NCI-H146 (cell line): ENCODE results near the gene CERS6.
"Not testable (repeated sequence)": the region's sequence is repeated elsewhere in the genome, so short reads cannot be mapped to it uniquely, and the experiment has no call there.

Experiments
- DNase-seq: peaks from one replicate; lab custom pipeline; 2025; lab: John Stamatoyannopoulos, UW

Gene CERS6

DNA sequence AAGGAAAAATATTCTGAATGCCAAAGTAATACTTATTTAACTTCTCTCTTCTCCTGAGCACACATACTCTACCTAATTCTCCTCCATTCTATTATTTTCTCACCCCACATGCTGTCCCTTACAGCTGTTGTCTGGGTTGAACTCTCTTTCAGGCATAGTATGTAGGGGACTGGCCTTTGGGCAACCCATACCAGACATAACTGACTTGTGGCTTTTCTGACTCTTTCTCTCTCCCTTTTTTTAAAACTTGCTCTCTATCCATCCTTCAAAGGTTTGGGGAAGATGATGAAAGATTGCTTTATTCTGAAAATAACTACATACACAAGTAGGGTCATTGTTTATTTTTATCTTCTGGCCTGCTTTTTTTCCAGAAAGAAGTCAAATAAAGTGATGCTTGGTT, 276.4 kb downstream of the CERS6 start:
- no peak for DNase-seq

DNA sequence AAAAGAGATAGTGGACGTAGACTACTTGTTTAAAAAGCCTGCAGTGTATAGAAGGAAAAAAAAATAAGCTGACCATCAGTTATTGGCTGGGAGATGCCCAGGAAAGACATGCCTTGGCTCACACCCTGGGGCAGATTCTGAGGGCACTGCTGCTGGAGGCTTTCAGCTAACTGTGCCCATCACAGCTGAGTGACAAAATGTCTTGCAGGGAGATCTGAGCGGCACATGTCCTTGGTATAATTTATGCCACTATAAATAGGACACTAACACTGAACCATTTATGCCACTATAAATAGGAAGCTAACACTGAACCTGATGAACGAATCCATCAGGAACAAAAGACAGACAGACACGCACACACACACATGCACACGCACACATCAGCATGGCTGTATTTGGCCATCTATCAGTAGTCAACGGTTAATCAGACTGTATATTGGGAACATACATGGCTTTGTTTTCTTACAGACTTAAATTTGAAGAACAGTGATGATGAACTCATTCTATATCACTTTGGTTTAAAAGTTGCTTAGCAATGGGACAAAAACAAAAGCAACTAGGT, 278.2 kb downstream of the CERS6 start:
- DNase-seq = no peak

DNA sequence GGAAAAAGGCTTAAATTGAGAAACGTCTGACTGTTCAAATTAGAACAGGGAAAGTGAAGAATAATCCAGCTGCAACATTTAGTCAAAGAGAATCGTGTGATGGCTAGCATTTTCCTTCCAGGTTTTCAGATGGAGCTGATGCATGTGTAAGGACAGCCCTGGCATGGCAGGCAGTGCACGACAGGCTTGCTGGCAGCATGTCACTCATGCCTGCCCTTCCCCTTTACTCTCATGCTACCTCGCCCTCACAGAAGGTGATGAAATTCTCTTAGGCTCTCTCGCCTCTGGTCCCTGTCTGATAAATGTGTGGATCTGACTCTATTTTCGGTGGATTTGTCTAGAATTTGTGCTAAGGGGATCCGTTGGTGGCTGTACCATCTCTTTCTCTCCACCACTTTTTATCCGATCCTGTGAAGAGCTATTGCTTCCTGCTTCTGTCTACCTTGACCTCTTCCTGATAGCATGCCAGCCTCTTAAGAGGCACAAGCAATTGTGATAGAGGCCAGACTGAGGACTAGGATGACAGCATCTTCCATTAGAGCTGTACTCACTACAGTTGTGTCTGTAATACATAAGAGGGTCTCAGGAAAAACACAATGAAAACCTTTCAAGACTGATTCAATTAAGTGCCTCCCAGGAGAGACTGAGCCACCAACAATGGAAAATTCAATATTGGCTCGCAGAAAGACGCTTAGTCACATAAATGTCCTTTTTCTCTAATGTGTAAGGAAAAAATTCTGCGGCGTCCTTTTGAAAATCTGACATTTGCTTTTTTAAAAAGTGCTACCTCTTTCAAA, 280.8 kb downstream of the CERS6 start:
- DNase-seq = no peak

DNA sequence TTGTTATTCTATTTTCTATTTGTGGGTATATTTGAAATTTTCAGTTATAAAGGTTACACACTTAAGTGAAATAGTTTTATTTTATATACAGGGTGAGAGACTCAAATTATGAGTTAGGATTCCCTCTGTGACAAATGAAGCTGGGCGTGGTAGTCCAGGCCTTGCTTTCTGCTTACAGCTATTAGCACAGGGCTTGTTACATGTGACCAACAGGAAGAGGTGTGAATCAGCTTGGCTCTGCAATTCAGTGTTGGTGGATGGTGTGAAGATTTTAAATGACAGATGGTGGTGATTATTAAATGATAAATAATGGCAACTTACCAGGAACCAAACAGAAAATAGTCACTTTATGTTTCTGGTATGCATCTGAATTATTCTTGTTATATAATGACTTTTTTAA, 282.0 kb downstream of the CERS6 start:
- peak; percentile 2 for DNase-seq

DNA sequence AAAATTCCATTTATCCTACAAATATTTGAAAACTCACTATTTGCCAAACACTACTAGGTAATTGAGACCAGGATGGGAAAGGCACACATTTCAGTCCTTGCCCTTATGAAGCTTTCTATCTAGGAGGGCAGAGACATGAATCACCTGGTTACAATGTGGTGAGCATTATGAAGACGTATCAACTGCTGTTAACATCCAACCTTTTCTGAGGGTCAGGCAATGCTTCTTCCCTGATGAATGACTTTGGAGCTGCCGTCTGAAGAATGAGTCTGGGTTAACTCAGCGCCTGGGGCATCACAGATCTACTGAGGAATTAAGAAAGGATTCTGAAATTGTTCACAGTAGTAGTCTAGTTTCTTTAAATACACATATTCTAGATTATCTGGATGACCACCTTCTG, 284.3 kb downstream of the CERS6 start:
- DNase-seq = no peak

DNA sequence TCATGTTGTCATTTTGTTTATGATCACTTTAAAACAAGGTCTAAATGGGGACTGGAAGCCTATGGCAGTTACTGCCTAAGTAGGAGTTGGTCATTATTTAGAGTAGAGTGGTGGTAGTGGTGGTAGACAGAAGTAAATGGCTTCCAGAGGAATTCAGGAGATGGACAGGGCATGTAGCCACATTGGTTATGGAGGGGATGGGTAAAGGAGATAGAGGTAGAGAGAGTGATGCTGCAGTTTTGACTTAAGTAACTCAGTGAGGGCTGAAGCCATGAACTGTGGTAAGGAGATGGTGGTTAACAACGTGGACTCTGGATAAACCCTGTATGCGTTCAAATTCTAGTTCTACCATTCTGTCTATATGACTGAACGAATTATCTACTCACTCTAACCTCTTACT, 284.7 kb downstream of the CERS6 start:
- no peak for DNase-seq

DNA sequence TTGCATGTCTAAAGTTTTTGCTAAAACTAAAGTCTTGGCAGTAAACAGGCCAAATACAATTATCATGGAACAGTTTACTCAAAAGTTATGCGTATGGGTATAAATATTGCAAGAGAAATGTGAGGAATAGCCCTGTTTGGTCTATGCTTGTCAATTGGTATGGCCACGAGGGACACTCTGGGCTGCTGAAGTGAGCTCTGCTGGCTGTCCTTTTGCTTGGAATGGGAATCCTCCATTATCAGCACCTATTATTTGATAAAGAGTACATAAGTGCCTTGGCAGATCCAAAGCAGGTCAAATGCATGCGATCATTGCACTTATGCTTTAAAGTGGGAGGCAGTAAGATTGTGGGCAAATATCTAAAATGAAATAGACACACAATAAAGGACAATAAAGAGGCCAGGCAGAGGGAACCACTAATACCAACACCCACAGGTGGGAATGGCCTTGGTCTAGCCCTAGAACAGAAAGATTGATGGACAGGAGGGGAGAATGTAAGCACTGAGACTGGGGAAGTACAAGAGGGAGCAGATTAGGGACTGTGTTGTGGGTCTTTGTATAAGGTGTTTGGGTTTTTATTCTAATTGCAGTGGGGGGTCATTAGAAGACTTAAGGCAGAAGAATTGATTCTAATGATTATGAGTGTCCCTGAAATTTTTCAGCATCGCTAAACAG, 286.3 kb downstream of the CERS6 start:
- DNase-seq = no peak

DNA sequence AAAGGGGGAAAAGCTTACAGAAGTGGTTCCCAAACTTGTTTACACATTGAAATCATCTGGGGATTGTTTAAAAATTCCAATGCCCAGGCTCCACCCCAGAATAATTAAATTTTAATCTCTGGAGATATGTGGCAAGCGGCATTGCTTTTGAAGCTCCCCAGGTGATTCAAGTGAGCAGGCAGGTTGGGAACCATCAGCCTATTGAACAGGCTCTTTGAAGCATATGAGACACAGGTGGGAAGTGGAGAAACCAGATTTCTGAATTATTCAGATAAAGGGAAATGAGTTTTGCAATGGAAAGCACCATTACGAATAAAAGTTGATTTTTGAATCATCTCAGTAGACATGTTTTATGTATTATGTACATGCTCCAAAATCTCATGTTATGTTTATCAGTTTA, 288.8 kb downstream of the CERS6 start:
- DNase-seq = no peak

DNA sequence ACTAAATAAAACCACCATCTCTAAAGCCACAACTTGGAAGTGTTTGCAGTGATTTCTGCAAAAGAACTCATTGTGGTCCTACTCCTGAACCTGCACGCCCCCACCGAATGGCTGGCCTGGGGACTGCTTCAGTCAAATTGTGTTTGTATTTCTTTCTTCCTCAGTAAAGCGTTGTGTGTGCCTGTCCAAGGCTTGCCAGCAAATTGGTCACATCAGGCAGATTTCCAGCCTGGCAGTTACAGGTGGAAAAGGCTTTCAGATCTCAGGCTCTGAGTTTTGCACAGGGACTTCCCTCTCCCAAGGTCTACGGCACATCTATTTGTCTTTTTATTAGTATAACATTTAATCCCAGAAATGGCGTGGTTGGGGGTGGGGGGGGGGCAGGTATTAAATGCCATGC, 292.4 kb downstream of the CERS6 start:
- no peak for DNase-seq

DNA sequence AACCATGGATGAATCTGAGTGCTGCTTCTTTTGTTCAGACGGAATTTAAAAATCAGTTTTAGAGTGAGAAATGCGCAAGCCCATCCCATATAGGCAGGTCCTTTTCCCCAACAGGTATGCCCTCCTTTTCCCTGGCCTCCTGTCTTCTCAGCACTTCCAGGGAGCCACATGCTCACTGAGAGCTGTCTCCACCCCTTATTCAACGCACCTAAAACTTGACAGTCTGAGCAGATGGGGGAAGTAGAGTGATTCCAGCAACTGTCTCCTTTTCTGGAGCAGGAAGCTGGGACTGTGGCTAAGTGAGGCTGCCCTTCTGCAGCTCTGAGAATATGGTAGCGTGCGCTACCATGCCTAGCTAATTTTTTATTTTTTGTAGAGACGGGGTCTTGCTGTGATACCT, 293.2 kb downstream of the CERS6 start:
- DNase-seq = no peak

DNA sequence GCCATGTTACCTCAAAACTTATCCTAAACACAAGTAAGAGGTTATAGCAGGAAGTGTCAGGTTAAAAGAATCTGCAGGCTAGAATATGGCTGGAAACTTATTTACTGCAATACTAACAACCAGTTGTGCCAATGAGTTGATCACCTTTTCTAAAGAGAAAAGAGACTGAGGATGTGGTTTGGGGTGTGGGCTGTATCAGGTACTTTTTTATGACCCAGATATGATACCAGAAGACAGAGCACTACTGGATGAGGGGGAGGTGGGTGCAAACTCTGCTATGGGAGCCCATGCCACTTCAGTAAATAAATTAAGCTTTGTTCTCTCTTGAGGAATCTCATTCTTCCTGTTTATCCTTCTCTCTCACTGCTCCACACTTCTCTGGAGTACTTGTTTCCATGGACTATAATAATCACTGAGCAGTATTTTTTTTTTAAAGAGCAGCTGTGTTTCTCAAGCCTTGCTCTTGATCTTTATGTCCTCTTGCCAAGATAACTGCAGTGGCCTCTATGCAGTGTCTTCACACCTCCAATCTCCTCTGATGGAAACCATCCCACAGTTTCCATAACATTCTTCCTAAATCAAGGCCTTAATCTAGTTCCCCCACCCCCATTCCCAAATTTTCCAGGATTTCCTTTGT, 295.1 kb downstream of the CERS6 start:
- DNase-seq = no peak

DNA sequence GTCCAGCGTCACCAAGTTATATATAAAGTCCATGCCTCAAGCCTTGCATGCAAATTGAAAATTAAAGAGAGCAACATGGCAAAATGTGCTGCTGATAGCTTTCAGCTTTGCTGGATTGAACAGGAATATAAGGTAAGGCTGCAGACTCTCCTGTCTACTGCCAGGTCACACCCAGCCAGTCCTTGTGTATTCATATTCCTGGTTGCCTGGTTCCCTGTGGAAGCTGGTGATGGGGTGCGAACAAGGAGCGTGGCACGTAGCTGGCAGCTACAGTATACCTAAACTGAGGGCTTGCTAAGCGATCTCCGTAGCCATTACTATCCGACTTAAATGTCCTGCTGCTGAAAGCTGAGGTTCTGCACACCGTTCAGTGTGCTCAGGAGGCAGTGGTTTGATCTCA, 296.3 kb downstream of the CERS6 start:
- no peak for DNase-seq

DNA sequence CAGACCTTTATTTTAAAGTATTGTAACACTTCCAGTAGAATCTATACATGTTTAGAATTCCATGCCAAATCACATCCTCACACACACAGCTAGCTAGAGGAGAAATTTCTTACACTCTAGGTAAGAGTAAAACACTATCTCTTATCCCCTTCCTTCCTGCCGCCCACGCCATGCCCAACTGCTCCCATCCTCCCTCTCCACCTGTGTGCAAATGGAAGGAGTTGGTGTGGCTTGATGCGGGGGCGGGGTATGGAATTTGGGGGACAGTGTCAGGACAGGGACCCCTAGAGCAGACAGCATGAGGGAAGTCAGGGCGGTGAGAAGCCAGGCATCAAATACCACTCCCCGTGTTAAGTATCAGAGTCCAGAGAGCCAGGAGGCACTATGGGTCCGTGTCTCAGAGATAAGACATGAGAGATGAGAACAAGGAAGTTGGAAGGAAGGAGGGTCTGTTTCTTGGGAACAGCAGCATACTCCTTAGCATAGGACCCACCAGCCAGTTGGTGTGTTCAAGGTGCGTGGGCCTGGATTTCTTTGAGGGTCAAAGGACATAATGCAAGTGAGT, 297.8 kb downstream of the CERS6 start:
- DNase-seq = no peak

DNA sequence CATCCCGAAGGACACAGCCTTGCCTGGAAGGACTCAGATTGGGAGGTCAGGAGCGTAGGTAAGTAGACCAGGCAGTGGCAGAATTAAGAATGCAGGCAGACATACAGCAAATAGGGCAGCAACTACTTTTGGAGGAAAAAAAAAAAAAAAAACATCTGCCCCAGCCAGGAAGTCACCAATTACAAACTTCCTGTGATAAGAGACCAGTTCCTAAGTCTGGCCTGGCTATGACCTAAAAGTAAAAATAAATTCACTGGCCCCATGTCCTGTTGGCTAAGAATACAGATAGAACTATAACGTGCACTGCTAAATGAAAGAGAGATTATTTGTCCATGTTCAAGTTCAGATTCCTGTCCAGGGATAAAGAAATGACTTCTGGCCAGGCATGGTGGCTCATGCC, 301.2 kb downstream of the CERS6 start:
- DNase-seq = no peak

DNA sequence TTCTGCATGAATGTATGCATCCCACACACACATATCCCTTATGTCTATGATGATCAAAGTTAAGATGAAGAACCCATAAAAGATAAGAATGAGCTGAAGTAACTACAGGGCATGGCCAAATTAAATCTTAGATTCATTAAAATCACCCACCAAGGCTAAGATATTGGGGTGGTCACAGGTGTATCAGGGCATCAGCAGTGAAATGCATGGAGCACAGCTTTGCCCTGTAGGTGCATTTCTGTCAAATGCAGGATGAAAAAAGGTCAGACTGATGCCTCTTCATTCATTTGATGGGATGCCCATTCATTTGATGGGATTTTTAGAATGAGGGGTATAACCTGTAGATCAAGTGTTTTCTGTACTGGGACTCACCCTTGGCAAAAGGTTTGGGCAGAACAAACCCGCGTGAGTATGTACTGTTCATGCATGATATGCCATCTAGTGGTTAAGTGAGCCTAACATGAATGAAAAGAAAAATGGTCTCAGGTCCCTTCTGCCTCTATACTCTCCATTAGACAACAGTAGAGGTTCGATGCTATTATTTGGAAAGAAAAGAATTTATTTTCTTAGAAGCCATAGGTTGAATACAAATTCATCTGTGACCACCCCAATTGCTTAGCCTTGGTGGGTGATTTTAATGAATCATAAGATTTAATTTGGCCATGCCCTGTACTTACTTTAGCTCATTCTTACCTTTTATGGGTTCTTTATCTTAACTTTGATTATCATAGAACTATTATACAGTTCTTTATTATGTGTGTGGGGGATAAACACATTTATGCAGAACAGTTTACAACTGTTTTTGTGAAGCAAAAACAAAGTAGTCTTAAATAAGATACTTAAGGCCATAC, 303.1 kb downstream of the CERS6 start:
- DNase-seq = peak; percentile 18

DNA sequence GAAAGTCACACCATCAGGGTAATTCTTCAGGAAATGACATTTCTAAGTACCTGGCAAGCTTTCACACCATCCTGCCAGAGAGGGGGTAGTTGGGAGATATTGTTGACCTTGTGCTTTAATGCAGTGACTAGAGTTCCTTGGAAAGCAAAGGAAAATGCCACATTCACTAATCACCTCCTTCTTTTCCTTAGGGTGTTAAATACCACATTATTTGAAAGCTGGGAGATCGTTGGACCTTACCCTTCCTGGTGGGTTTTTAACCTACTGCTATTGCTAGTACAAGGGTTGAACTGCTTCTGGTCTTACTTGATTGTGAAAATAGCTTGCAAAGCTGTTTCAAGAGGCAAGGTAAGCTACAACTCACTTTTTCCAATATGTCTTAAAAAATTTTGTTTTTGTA, 309.3 kb downstream of the CERS6 start:
- DNase-seq = no peak

DNA sequence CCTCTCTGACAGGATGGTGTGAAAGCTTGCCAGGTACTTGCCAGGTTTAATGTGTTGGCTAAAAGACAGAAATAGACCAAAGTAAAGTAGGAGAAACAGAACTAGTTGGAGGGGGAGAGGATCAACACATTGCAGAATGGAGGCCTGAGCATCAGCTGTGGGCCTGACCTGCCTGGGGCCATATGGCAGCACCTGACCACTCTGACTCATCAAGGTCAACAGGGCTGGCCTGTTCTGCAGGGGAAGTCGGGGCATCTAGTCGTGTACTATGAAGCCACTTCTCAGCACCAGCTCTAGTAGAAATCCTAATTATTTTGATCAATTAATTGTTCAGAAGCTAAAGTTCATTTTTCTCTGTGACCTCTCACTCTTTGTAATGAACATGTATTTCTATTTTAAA, 310.5 kb downstream of the CERS6 start:
- no peak for DNase-seq

DNA sequence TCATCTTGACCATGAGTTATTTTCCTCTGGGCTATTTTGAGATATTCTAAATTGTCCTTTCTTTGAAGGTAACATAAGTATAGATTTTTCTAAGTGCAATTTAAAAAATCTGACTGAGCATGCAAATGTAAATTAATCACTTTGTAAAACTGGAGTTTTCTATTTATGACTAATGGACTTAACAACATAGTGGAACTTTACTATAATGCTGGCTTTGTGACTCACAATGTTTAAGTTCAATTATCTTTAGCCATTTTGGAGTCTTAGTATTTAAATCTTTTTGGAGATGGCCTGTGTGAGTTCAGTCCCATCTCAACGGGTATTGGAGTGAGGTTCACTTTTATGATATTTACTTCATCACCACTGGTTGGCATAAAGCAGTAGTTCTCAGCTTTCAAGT, 311.2 kb downstream of the CERS6 start:
- no peak for DNase-seq

DNA sequence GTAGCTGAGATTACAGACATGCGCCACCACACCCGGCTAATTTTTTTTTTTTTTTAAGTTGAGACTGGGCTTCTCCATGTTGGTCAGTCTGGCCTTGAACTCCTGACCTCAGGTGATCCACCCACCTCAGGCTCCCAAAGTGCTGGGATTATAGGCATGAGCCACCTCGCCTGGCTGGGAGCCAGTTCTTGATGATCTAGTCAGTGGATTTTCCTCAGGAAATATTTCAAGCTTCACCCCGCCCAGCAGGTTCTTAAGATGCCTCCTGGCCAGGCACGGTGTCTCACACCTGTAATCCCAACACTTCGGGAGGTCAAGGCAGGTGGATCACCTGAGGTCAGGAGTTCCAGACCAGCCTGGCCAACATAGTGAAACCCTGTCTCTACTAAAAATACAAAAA, 312.3 kb downstream of the CERS6 start:
- DNase-seq = not testable (repeated sequence)

DNA sequence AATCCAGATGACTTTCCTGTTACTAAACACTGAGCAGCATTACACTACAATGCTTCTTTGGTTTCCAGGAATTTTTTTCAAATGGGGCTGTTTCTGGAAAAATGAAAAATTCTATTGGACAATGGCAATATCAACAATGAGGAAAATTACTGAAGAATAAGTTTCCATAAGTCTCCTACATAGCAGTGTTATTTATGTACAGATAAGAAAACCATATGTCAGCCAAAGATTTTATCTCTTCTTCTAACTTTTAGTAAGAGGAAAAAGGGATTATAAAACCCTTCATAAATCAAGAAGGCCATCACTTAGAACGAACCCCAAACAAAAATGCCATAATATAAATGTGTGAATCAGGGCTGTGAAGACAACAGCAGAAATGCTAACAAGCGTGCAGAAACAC, 314.7 kb downstream of the CERS6 start:
- no peak for DNase-seq

DNA sequence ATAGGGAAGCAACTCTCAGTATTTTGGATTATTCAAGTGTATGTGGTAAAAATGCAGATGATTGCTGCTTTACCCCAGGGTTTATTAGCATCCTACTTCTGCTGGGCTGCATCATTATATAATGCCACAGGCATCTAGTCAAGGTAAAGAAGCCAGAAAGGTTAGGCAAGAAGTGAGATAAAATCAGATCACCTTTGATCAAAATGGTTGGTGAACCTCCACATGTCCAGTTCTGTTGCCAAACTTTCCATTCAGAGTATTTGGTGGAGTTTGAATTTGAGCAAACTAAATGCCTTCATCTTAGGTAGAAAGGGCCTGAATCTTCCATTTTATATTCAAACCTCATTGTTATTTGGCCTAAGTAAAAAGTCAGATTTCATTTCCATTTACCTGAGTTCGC, 316.6 kb downstream of the CERS6 start:
- no peak for DNase-seq

DNA sequence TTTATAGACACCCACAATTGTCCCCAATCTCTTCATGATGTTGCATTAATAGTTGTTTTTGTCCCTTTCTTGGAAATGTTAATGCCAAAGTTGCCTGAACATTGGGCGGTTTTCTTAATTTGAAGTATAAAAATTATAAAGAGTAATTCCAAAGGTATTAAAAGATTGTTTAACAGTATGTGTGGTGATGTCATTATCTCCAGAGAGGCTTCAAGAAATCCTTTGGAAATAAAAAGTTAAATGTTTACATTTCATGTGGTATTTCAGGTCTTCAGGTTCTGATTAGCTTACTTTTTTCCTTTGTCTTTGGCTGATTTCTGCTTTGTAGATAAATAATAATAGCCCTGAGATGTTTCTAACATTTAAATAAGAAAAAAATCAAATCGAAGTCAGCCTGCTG, 317.1 kb downstream of the CERS6 start:
- no peak for DNase-seq
